ENCODE data around the gene NOXRED1. TPM values are rescaled to one million over a fixed set of nuclear protein-coding genes. Genes with fewer than 3 reads are reported as not detected.
"Not testable (repeated sequence)": the region's sequence is repeated elsewhere in the genome, so short reads cannot be mapped to it uniquely, and the experiment has no call there.

The NOXRED1 gene
- total RNA-seq, 1 donor from 2014 or later, result 0.47 TPM

DNA sequence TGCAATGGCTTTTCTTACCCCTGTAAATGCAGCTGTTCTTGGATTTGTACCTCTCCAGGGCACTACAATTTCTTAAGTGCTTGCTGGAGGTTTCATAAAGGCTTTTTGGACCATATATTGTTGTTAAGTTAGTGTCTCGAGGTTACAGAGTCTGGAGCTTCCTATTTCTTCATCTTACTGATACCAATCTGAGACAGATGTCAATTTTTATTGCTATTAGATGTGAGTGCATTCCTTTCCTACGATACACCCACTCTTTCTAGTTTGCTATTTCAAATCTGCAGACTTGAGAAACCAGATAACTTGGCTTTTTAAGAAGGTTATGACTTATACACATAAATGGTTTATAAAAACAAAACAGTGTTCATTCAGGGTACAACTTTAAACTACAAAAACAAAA lies 2.1 kb downstream of the NOXRED1 start:
- no peak overlapping the region for H3K4me3 Mint-ChIP-seq

DNA sequence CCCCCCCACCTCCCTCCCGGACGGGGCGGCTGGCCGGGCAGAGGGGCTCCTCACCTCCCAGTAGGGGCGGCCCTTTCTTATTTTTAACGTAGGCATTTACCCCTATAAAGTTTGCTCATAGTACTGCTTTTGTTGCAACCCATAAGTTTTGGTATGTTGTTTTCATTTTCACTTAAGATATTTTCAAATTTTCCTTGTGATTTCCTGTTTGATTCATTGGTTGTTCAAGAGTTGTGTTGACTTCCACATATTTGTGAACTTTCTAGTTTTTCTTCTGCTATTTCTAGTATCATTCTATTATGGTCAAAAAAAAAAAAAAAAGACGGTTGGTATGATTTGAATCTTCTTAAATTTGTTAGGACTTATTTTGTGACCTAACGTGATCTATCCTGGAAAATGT lies 6.5 kb downstream of the NOXRED1 start:
- no peak for DNase-seq (ENCODE audit: low read depth, low spot score)
- H3K27me3 Mint-ChIP-seq (ENCODE audit: low read depth), result no peaks in the 10 kb centered on the region
- no peaks in the 10 kb centered on the region for H3K4me1 Mint-ChIP-seq
- no peak overlapping the region for H3K27ac Mint-ChIP-seq (ENCODE audit: unreplicated experiment)
- no peak overlapping the region for H3K4me3 Mint-ChIP-seq
- peaks cover 19% of the 10 kb centered on the region for H3K36me3 Mint-ChIP-seq (ENCODE audit: low read depth)
- peaks cover 14% of the 10 kb centered on the region for H3K9me3 Mint-ChIP-seq
- no peak for TF ChIP-seq CTCF (conservative IDR thresholded peaks at IDR 0.05)

More for the DNA sequence above, 2.1 kb downstream of the NOXRED1 start:
- H3K27ac Mint-ChIP-seq (ENCODE audit: unreplicated experiment), result no peak overlapping the region
- TF ChIP-seq CTCF (conservative IDR thresholded peaks at IDR 0.05), result no peak
- peaks cover 34% of the 10 kb centered on the region for H3K36me3 Mint-ChIP-seq (ENCODE audit: low read depth)
- H3K27me3 Mint-ChIP-seq (ENCODE audit: low read depth), result no peaks in the 10 kb centered on the region
- peaks cover 14% of the 10 kb centered on the region for H3K9me3 Mint-ChIP-seq
- no peak for DNase-seq (ENCODE audit: low read depth, low spot score)
- H3K4me1 Mint-ChIP-seq, result no peaks in the 10 kb centered on the region

DNA sequence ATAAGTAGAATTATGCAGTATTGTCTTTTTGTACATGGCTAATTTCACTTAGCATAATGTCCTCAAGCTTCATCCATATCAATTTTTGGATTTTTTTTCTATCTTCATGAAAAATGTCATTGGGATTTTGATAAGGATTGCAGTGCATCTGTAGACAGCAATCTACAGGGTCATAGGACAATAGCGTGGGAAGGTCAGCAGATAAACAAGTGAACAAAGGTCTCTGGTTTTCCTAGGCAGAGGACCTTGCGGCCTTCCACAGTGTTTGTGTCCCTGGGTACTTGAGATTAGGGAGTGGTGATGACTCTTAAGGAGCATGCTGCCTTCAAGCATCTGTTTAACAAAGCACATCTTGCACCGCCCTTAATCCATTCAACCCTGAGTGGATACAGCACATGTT lies 7.2 kb downstream of the NOXRED1 start:
- H3K4me1 Mint-ChIP-seq; H3K4me3 Mint-ChIP-seq; H3K27ac Mint-ChIP-seq (ENCODE audit: unreplicated experiment); H3K27me3 Mint-ChIP-seq (ENCODE audit: low read depth); DNase-seq (ENCODE audit: low read depth, low spot score): not testable (repeated sequence)
- peaks cover 14% of the 10 kb centered on the region for H3K9me3 Mint-ChIP-seq
- peaks cover 17% of the 10 kb centered on the region for H3K36me3 Mint-ChIP-seq (ENCODE audit: low read depth)

DNA sequence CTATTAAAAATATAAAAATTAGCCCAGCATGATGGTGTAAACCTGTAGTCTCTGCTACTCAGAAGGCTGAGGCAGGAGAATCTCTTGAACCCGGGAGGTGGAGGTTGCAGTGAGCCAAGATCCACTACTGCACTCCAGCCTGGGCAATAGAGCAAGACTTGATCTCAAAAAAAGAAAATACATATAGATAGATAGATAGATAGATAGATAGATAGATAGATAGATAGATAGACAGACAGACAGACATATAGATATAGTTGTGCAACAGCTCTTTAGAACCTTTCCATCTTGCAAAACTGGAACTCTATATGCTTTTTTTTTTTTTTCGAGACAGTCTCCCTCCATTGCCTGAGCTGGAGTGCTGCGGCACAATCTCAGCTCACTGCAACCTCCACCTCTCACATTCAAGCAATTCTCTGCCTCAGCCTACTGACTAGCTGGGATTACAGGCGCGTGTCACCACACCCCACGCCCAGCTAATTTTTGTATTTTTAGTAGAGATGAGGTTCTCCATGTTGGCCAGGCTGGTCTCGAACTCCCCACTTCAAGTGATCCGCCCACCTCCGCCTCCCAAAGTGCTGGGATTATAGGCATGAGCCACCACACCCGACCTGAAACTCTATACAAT lies 7.8 kb downstream of the NOXRED1 start:
- H3K4me1 Mint-ChIP-seq; H3K27ac Mint-ChIP-seq (ENCODE audit: unreplicated experiment); H3K4me3 Mint-ChIP-seq; DNase-seq (ENCODE audit: low read depth, low spot score); H3K27me3 Mint-ChIP-seq (ENCODE audit: low read depth): not testable (repeated sequence)
- peaks cover 17% of the 10 kb centered on the region for H3K36me3 Mint-ChIP-seq (ENCODE audit: low read depth)
- H3K9me3 Mint-ChIP-seq, result peaks cover 14% of the 10 kb centered on the region

DNA sequence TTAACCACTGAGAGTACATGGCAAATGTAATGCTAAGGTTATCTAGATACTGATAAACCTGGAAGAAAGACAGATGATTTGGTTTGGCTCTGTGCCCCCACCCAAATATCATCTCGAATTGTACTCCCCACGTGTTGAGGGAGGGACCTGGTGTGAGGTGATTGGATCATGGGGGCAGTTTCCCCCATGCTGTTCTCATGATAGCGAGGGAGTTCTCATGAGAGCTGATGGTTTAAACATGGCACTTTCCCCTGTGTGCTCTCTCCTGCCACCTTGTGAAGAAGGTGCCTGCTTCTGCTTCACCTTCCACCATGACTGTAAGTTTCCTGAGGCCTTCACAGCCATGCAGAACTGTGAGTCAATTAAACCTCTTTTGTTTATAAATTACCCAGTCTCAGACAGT lies 14.2 kb downstream of the NOXRED1 start:
- Mint-ChIP-seq H3K36me3 (ENCODE audit: low read depth) (no peaks in the 10 kb centered on the region), H3K9me3 (no peaks in the 10 kb centered on the region), H3K4me3 (no peak overlapping the region), H3K27me3 (ENCODE audit: low read depth) (no peaks in the 10 kb centered on the region), H3K27ac (ENCODE audit: unreplicated experiment) (no peak overlapping the region), H3K4me1 (no peaks in the 10 kb centered on the region)
- TF ChIP-seq CTCF (conservative IDR thresholded peaks at IDR 0.05), result peak; percentile 45
- DNase-seq (ENCODE audit: low read depth, low spot score), result no peak

GRCh38 chr14:77407158-77407557 lies 16.2 kb downstream of the NOXRED1 start:
- DNase-seq (ENCODE audit: low read depth, low spot score), result no peak

More at GRCh38 chr14:77407158-77407557, 16.2 kb downstream of the NOXRED1 start:
- Mint-ChIP-seq H3K4me1 (no peaks in the 10 kb centered on the region), H3K4me3 (no peak overlapping the region), H3K36me3 (ENCODE audit: low read depth) (no peaks in the 10 kb centered on the region), H3K27ac (ENCODE audit: unreplicated experiment) (no peak overlapping the region), H3K9me3 (no peaks in the 10 kb centered on the region), H3K27me3 (ENCODE audit: low read depth) (no peaks in the 10 kb centered on the region)
- no peak for TF ChIP-seq CTCF (conservative IDR thresholded peaks at IDR 0.05)

Data from neural crest cell (in vitro differentiated cells).